ENCODE data around the gene SIX4. TPM values are rescaled to one million over a fixed set of nuclear protein-coding genes. Genes with fewer than 3 reads are reported as not detected.

The SIX4 gene
- total and polyA plus RNA-seq, 12 donors = 0.16 to 1.5 (median 0.76) TPM

DNA sequence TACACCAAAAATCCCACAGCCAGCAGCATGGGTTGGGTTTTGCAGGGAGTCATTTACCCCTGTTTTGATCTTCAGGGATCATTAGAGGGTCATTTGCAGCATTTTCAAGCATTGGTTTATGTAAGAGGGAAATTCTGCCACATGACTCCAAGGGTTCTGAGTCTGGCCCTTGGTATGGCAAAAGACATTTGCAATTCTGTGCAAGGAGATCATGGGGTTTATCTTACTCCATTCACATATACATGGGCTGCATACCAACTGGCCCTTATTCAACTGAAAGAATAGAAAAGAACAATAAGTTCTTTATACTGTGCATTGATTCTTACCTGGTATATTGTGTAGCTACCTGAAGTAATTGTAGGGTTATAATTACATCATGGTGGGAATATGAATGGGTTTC lies 13.7 kb downstream of the SIX4 start:
- no peaks in the 10 kb centered on the region for H3K9me3 ChIP-seq
- peaks cover 0 to 39% (median 0%) of the 10 kb centered on the region in 7 donors for H3K27me3 ChIP-seq
- no peaks in the 10 kb centered on the region for H3K4me1 ChIP-seq
- TF ChIP-seq, protein P1, sequence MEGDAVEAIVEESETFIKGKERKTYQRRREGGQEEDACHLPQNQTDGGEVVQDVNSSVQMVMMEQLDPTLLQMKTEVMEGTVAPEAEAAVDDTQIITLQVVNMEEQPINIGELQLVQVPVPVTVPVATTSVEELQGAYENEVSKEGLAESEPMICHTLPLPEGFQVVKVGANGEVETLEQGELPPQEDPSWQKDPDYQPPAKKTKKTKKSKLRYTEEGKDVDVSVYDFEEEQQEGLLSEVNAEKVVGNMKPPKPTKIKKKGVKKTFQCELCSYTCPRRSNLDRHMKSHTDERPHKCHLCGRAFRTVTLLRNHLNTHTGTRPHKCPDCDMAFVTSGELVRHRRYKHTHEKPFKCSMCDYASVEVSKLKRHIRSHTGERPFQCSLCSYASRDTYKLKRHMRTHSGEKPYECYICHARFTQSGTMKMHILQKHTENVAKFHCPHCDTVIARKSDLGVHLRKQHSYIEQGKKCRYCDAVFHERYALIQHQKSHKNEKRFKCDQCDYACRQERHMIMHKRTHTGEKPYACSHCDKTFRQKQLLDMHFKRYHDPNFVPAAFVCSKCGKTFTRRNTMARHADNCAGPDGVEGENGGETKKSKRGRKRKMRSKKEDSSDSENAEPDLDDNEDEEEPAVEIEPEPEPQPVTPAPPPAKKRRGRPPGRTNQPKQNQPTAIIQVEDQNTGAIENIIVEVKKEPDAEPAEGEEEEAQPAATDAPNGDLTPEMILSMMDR (IDR thresholded peaks at IDR 0.05) = no peak
- intact Hi-C loops (cut with DNase I) = no loop called here
- no peak overlapping the region for H3K27ac ChIP-seq
- H3K4me3 ChIP-seq = no peak overlapping the region
- DNase-seq (no peak), ATAC-seq (no peak)
- H3K36me3 ChIP-seq = no peaks in the 10 kb centered on the region

DNA sequence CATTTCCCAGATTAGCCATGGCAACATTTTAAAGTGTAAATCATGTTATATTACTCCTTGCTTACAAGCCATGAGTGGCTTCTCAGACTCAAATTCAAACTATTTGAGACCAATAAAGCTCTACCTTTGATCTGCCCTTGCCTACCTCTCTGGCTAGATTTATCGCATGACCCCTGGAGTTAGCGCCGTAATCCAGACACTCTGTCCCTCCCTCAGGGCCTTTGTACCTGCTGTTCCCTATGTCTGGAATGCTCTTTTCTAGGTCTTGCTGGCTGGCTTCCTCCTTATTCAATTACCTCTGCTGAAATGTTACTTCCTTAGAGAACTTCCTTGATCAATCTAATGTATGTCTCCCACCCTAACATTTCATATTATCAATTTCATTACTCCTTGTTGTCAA lies 16.3 kb downstream of the SIX4 start:
- TF ChIP-seq, protein P1 (IDR thresholded peaks at IDR 0.05) = no peak
- Histone ChIP-seq H3K36me3 (no peaks in the 10 kb centered on the region), H3K4me3 (no peak overlapping the region), H3K4me1 (no peaks in the 10 kb centered on the region), H3K9me3 (peaks cover 0 to 1% (median 0%) of the 10 kb centered on the region in 11 donors), H3K27ac (no peak overlapping the region), H3K27me3 (peaks cover 0 to 24% (median 0%) of the 10 kb centered on the region in 7 donors)
- intact Hi-C loops (cut with DNase I) = no loop called here
- 93 to 95% methylated on average over 3 of the region's 3 CpGs for WGBS, 2 donors
- ATAC-seq (no peak), DNase-seq (no peak)

DNA sequence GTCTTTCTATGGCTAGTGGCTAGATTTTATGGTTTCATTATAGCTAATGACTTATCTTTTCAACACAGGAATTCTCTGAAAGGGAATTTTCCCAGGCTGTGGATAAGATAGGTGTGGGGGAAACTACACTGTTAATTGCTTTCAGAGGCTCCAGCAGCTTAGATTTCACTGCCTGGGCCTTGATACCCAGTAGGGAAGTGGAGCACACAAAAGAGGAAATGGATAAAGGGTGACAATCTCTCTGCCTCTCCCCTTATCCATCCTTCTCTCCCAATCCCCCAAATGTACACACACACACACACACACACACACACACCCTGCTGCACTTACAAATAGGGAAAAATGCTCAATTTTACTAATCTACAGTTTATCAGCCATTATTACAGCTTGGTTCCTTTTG lies 19.1 kb downstream of the SIX4 start:
- Histone ChIP-seq H3K36me3 (no peaks in the 10 kb centered on the region), H3K27ac (no peak overlapping the region), H3K27me3 (peaks cover 0 to 10% (median 0%) of the 10 kb centered on the region in 7 donors), H3K4me3 (no peak overlapping the region), H3K9me3 (peaks cover 0 to 28% (median 13%) of the 10 kb centered on the region in 11 donors), H3K4me1 (no peaks in the 10 kb centered on the region)
- intact Hi-C loops (cut with DNase I) = no loop called here
- DNase-seq = no peak
- TF ChIP-seq, protein P1 (IDR thresholded peaks at IDR 0.05) = no peak
- ATAC-seq = no peak

DNA sequence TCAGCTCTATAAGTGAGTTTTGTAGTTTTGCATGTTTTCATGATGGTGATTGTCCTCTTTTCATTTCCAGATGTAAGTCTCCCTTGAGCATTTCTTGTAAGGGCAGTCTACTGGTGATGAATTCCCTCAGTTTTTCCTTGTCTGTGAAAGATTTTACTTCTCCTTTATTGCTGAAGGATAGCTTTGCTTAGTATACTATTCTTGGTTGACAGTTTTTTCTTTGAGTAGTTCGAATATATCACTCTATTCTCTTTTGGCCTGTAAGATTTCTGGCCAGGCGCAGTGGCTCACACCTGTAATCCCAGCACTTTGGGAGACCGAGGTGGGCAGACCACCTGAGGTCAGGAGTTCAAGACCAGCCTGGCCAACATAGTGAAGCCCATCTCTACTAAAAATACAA lies 23.6 kb downstream of the SIX4 start:
- WGBS, 2 donors = 77 to 89% methylated on average over 3 of the region's 3 CpGs
- H3K27me3 ChIP-seq = peaks cover 0 to 3% (median 0%) of the 10 kb centered on the region in 7 donors

More for the DNA sequence above, 23.6 kb downstream of the SIX4 start:
- H3K27ac ChIP-seq = no peak overlapping the region
- no peaks in the 10 kb centered on the region for H3K4me1 ChIP-seq
- DNase-seq (no peak), ATAC-seq (no peak)
- no peak overlapping the region for H3K4me3 ChIP-seq
- TF ChIP-seq, protein P1 (IDR thresholded peaks at IDR 0.05) = no peak
- H3K36me3 ChIP-seq = no peaks in the 10 kb centered on the region
- peaks cover 0 to 47% (median 14%) of the 10 kb centered on the region in 11 donors for H3K9me3 ChIP-seq
- intact Hi-C loops (cut with DNase I) = no loop called here

Data from heart right ventricle (tissue), 16 donors.